BE2C (cell line): Measurements from ENCODE around the gene LAMA2.

ENCODE experiments used
- DNase-seq: peaks from one replicate; pipeline ENCODE4 v3.0.0-alpha.2; 2020
- H3K27me3 ChIP-seq: fragments of 250-450 bp; sonication (Bioruptor Pico); 2 replicates; pipeline ENCODE4 v1.5.1; 2020; ENCODE audit warnings: mild to moderate bottlenecking
- H3K36me3 ChIP-seq: fragments of 250-450 bp; sonication (Bioruptor Pico); 2 replicates; pipeline ENCODE4 v1.5.1; 2020; ENCODE audit warnings: mild to moderate bottlenecking
- H3K4me1 ChIP-seq: fragments of 250-450 bp; sonication (Bioruptor Pico); 2 replicates; pipeline ENCODE4 v1.5.1; 2020
- H3K4me3 ChIP-seq: 2 replicates; pipeline ENCODE4 v1.5.1; 2011; ENCODE audit warnings: low read depth, low read length
- H3K9me3 ChIP-seq: fragments of 250-450 bp; sonication (Bioruptor Pico); 2 replicates; pipeline ENCODE4 v1.5.1; 2020
- TF ChIP-seq, protein P1 (sequence below): IDR thresholded peaks from 2 replicates; pipeline ENCODE4 v1.5.1; 2012; ENCODE audit warnings: mild to moderate bottlenecking, low read depth, low read length

Gene LAMA2

DNA sequence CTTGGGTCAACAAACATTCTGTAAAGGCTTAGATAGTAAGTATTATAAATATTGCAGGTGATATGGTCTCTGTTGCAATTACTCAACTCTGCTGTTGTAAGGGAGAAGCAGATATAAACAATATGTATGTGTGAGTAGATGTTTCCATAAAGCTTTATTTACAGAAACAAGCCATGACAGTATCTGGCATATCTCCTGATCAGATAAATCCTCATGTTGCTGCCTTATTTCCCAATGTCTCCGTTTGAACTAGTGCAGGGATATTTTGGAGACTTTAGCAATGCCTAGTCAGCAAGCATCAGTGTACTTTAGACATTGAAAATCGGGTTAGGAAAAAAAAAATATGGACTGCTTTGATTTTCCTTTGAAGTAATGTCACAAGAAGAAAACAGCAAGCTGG lies 96.1 kb downstream of the LAMA2 start:
- Histone ChIP-seq H3K36me3 (no peaks in the 10 kb centered on the region), H3K9me3 (no peaks in the 10 kb centered on the region), H3K4me3 (no peak overlapping the region), H3K4me1 (no peaks in the 10 kb centered on the region), H3K27me3 (no peaks in the 10 kb centered on the region)
- DNase-seq: no peak
- TF ChIP-seq, protein P1, sequence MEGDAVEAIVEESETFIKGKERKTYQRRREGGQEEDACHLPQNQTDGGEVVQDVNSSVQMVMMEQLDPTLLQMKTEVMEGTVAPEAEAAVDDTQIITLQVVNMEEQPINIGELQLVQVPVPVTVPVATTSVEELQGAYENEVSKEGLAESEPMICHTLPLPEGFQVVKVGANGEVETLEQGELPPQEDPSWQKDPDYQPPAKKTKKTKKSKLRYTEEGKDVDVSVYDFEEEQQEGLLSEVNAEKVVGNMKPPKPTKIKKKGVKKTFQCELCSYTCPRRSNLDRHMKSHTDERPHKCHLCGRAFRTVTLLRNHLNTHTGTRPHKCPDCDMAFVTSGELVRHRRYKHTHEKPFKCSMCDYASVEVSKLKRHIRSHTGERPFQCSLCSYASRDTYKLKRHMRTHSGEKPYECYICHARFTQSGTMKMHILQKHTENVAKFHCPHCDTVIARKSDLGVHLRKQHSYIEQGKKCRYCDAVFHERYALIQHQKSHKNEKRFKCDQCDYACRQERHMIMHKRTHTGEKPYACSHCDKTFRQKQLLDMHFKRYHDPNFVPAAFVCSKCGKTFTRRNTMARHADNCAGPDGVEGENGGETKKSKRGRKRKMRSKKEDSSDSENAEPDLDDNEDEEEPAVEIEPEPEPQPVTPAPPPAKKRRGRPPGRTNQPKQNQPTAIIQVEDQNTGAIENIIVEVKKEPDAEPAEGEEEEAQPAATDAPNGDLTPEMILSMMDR: no peak

DNA sequence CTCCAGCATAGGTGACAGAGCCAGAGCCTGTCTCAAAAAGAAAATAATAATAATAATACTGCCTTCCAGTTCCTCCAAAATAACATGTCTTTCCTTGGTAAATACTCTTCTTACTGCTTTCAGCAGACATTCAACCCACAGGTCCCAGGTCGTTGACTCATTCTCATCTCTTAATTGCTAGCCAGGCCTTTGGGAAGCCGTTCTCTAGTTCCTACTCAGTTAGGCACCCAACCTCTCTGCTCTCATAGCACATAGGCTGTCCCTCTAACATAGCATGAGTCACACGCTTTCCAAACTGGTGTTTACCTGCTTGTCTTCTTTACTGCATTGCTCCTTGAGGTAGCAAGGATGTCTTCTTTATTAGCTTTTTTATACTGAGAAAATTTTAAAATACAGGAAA lies 98.8 kb downstream of the LAMA2 start:
- no peak for DNase-seq
- TF ChIP-seq, protein P1: no peak
- no peak overlapping the region for H3K4me3 ChIP-seq
- H3K36me3 ChIP-seq: no peaks in the 10 kb centered on the region
- H3K27me3 ChIP-seq: no peaks in the 10 kb centered on the region
- no peaks in the 10 kb centered on the region for H3K4me1 ChIP-seq
- H3K9me3 ChIP-seq: no peaks in the 10 kb centered on the region

GRCh38 chr6:128990360-128990759 lies 107.4 kb downstream of the LAMA2 start:
- TF ChIP-seq, protein P1: no peak
- no peaks in the 10 kb centered on the region for H3K9me3 ChIP-seq
- DNase-seq: no peak
- H3K27me3 ChIP-seq: no peaks in the 10 kb centered on the region; the same call in 1 of the 2 replicates
- no peak overlapping the region for H3K4me3 ChIP-seq
- H3K36me3 ChIP-seq: no peaks in the 10 kb centered on the region
- no peaks in the 10 kb centered on the region for H3K4me1 ChIP-seq

DNA sequence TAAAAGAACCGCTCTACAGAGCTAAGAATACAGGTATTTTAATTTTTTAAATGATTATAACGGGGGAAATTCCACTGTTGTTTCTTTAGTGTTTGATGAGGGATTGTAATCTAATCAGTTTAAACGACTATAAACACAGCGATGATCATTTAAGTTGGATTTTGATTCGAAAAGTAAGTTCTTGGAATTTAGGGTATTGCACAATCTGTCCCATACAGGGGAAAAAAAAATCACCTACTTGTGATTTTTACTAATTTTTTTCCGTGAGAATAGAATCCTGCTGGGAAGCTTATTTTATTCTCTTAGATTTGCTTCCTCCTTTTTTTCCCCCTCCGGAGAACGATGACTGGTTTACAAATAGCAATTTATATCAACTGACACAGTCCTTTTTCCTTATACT lies 108.0 kb downstream of the LAMA2 start:
- DNase-seq: no peak
- H3K9me3 ChIP-seq: no peaks in the 10 kb centered on the region
- no peaks in the 10 kb centered on the region; the same call in 1 of the 2 replicates for H3K27me3 ChIP-seq
- TF ChIP-seq, protein P1: no peak
- no peak overlapping the region for H3K4me3 ChIP-seq
- no peaks in the 10 kb centered on the region for H3K4me1 ChIP-seq
- H3K36me3 ChIP-seq: no peaks in the 10 kb centered on the region

GRCh38 chr6:128993166-128993565 lies 110.2 kb downstream of the LAMA2 start:
- H3K9me3 ChIP-seq: no peaks in the 10 kb centered on the region
- no peaks in the 10 kb centered on the region for H3K36me3 ChIP-seq
- TF ChIP-seq, protein P1: no peak
- no peak for DNase-seq
- no peaks in the 10 kb centered on the region for H3K4me1 ChIP-seq
- no peak overlapping the region for H3K4me3 ChIP-seq
- H3K27me3 ChIP-seq: no peaks in the 10 kb centered on the region; the same call in 1 of the 2 replicates

DNA sequence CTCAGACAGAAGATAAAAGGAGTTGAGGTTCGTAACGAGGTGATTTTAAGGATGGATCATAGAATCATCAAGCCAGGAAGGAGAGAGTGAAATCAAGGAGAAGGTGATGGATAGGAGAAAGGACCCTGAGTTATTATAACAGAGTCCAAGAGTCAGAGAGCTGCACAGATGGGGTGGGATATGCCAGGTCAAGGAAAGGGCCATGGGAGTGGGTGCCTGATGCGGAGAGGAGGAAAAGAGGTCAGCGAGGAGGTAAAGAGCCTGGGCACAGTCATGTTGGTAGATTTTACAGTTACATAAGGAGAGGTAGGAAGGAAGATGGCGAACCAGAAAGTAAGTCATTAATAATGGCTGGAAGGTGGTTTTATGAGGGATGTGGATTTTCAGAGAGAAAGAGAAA lies 114.9 kb downstream of the LAMA2 start:
- no peaks in the 10 kb centered on the region for H3K27me3 ChIP-seq
- no peaks in the 10 kb centered on the region for H3K9me3 ChIP-seq
- DNase-seq: no peak
- TF ChIP-seq, protein P1: no peak
- H3K4me1 ChIP-seq: no peaks in the 10 kb centered on the region
- no peak overlapping the region for H3K4me3 ChIP-seq
- H3K36me3 ChIP-seq: no peaks in the 10 kb centered on the region
